Fibroblast of gingiva (primary cell): ENCODE results near the gene MED15.
"Not testable (repeated sequence)": the region's sequence is repeated elsewhere in the genome, so short reads cannot be mapped to it uniquely, and the experiment has no call there.

ENCODE experiments used
- DNase-seq: peaks from one replicate; pipeline ENCODE4 v3.0.0-alpha.2; 2011; ENCODE audit warnings: low read depth

The MED15 gene, protein sequence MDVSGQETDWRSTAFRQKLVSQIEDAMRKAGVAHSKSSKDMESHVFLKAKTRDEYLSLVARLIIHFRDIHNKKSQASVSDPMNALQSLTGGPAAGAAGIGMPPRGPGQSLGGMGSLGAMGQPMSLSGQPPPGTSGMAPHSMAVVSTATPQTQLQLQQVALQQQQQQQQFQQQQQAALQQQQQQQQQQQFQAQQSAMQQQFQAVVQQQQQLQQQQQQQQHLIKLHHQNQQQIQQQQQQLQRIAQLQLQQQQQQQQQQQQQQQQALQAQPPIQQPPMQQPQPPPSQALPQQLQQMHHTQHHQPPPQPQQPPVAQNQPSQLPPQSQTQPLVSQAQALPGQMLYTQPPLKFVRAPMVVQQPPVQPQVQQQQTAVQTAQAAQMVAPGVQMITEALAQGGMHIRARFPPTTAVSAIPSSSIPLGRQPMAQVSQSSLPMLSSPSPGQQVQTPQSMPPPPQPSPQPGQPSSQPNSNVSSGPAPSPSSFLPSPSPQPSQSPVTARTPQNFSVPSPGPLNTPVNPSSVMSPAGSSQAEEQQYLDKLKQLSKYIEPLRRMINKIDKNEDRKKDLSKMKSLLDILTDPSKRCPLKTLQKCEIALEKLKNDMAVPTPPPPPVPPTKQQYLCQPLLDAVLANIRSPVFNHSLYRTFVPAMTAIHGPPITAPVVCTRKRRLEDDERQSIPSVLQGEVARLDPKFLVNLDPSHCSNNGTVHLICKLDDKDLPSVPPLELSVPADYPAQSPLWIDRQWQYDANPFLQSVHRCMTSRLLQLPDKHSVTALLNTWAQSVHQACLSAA

DNA sequence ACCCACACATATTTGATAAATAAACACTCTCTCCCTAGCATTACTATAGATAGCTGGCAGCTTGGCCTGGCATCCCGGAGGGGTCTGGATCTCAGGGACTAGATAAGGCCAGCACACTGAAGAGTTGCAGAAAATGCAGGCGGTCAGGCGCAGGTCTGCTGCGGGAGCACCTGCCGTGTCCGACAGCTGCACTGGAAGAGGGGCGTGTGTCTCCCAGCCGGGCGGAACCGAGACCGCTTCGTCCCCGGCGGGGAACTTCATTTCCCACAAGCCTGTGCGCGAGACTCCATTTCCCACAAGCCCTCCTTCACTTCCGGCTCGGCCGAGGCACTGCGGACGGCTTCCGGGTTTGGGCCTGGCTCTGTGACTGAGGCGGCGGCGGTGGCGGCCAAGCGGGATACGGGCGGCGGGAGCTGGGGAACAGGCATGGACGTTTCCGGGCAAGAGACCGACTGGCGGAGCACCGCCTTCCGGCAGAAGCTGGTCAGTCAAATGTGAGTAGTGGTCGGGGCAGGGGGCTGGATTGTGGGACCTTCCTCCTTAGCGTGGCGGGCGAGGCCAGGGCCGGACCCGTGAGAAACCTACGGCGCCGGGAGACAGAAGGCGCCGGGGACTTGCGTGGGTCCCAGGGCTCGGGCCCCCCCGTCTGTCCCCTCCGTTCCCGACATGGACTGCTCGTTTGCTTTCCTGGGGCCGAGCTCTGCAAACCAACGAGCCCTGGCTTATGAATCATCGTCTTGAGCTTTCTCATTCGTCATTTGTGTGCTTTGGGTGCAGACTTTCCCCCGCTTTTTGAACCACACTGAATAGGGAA, at the start of gene MED15:
TSS of gene MED15 (plus strand) at position 358 of the 814 bp plus-strand sequence. CDS start at position 427, 69 bp downstream.
- peak; percentile 80 for DNase-seq

DNA sequence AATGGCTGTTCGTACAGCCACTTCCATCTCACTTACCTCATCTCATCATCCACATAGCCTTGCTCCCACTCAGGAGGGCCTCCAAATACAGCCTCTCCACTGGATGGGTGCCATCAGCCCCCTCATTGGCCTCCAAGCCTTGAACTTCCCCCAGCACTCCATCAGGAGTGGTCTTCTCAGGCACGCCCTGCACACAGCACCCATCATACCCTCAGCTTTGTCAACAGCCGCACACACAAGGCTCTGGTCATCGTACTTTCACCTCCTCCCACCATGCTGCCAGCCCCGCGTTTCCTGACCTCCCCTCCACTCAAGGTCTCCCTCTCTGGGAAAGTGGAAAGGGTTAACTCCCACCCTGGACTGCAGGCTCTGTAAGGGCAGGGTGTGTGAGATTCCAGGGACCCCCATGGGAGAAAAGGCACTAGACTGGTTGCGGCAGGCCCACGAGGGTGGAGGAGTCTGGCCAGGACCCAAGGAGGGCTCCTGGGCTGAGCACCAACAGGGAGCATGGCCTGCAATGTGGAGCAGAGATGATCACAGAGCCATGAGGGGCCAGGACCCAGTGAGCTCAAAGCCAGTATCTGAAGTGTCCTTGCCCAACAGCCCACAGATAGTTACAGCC, 48.8 kb upstream of the MED15 start:
- no peak for DNase-seq

DNA sequence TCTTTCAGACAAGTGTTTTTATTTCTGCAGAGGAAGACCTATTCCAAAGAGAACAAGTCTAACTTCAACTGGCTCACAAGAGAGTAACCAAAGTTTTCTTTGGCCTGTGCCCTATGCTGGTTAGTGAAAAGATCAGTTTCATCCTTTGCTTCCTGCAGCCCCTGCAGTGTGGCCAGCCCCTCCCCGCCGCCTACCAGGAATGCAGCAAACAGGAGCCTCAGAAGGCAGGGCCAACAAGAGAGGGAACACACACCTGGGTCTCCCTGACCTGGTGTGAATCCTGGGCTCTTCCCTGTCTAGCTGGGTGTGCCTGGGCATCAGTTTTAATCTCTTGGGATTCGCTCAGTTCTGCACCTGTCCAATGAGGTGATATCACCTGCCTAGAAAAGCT, 48.3 kb upstream of the MED15 start:
- DNase-seq: no peak

DNA sequence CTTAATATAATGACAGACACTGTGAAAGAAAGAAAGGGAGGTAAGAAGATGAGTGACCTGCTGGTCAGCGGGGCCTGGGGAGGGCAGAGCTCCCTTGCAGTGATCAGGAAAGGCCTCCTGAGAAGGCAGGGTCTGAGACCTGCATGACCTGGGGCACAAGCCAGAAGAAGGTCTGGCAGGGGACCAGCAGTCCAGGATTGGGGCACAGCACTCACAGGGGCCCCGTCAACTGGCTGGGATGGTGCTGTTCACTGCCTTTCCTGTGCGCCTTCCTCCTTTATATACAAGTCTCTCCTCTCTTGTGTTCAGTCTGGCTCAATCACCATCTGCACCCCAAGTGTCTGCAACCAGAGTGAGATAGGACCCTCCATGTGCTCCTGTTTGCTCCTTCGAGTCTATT, 47.5 kb upstream of the MED15 start:
- no peak for DNase-seq

DNA sequence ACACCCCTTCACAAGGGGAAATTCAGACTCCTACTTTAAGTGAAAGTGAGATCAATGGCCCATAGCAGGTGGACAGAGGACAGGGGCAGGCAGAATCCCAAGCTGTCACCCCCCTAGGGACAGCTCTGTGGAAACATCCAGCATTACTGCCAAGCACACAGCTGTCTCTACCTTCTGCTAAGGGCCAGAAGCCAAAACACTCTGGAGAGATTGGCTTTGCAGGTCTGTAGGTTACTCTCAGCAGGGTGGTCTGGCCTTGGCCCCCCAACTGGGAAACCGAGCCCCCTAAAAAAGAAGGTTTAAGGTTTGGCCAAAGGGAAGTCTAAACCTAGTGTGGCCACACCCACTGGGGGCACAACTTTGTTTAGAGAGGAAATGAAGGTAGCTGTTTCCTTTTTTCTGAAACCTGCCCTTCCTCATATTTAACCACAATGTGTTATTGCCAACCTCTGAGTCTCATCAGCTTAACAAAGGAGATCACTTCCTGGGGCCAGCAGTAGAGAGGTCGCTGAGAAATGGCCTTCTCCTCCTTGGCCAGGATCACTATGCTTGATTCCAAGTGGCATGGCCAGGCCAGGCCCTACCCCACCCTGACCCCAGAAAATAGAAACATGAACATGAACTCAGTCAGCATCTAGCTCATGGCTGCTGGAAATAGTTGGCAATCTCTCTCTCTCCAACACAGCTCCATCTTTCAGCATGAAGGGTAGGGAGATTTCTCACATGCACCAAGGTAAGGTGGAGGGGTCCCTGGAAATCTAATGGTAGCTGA, 43.9 kb upstream of the MED15 start:
- DNase-seq: no peak

DNA sequence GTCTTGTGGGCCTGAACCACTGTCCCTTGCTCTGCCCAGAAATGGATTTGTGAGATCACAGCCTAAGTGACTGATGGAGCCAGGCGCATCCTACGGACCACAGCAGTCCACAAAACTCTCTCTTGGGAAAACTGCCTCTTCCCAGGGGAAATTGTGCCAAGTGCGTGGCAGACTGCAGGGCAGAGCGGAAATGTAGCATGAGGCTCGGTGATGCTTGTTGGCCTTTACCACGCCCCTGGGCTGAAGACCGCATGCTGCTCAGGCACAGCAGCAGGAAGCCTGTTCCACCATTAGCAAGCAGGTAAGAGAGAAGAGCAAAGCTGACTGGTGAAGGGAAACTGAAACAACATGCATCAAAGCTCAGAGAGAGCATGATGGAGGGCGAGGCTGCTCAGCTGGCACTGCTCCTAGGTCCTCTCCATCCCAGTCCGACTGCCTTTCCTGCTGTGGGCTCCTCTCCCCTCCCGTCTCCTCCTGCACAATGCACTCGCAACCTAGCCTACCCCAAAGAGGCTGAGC, 43.3 kb upstream of the MED15 start:
- no peak for DNase-seq

DNA sequence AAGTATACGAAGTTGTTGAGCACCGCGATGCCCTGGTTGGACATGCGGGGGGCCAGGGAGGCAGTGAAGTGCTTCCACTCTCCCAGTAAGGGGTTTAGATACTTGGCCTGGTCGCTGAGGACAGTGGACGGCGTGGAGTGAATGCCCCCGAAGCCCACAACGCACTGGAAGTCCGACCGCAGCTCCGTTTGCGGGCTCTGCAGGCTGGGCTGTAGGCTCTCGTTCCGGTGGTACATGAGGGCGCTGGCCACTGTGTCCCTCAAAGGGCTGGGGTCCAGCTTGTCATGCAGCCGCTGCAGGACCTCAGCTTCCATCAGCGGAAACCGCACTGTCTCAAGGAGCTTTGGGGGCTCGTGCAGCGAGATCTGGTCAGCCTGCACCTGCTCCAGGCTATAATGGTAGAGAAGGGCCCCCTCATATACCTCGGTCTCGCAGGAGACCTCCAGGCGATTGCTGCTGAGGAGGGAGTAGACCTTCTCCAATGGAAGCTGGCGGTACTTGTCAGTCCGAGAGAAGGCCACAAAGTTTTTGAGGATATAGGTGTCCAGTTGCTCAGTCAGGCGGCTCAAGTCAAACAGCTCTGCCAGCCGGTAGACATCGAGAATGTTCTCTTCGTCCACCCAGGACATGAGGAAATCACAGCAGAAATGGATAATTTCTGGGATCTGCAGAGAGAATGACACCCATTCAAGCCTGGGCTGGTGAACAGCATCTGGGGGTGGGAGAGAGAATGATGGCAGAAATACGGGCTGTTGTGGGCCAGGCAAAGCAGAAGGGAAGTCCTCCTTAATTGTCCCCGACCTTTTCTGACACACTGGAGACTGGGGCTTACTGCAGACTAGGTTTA, 42.3 kb upstream of the MED15 start:
- DNase-seq: no peak

DNA sequence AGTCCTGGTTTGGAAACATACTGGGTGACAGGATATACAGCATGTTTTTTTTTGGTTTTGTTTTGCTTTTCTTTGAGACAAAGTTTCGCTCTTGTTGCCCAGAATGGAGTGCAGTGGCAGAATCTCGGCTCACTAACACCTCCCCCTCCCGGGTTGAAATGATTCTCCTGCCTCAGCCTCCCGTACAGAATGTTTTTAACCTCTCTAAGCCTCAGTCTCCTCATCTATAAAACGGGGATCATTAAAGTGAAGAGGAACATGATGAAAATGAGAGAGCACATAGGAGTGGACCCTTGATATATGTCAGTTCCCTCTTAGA, 41.7 kb upstream of the MED15 start:
- DNase-seq: no peak

DNA sequence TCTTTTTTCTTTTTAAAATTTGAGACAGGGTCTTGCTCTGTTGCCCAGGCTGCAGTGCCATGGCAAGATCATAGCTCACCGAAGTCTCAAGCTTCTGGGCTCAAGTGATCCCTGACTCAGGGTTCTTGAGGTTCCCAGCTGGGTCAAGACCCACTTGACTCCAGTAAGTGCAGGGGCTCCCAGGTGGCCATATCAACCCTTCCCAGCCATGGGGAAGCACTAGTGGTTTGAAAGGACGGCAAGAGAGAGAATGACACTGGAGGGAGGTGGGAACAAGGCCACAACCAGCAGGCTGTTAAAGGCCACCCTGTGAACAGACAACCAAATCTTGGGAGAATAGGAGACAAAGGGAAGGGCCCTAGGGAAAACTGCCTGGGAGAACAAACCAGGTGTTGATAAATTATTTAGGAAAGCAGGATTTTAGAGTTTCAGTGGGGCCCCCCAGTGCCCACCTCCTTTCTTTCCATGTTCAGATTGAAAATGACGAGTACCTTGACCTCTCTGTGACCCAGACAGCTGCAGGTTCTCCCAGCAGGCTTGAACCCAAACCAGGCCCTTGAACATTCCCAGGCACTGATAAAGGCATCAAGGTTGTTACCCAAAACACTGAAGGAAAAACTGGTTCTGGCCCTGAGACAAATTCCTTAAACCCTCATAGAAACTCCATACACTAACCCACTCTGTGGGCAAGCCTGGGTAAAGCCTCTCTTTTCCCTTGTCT, 40.6 kb upstream of the MED15 start:
- DNase-seq: no peak

DNA sequence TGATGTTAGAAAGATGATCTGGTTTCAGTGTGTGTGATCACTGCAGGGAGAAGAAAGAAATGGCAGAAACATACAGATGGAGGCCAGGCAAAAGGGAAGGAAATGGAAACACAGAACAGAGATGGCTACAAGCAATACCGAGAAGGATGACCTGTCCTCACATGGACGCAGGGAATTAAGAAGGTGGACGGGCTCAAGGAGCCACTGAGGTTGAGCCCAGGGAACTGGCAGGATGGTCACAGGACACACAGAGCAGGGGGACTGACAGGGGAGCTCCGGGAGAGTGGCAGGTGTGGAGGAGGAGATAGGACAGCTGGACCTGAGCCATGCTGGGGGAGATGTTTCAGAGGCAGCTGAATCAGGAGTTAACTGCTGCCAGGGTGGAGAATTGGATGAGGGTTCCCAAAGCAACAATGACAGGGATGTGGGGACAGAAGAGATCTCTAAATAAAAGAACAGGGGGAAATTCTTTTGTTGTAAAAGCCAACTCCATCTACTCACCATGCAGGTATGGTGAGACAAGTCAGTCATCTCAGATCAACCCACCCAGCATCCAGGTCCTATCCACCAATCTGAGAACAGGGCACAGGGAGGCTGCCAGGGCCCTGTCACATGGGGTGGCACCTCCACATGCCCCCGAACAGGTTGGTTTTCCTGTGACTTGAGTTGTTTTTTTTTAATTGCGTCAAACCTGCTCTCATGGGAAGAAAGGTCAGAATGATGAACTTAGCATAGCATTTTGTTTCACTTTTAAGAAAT, 38.1 kb upstream of the MED15 start:
- no peak for DNase-seq

DNA sequence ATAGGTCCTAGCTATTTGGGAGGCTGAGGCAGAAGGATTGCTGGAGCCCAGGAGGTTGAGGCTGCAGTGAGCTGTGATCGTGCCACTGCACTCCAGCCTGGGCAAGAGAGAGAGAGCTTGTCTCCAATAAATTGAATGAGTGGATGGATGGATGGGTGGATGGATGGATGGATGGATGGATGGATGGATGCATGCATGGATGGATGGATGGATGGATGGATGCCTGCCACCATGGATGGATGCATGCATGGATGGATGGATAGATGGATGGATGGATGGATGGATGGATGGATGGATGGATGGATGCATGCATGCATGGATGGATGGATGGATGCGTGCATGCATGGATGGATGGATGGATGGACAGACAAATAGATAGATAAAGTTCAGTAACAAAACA, 36.9 kb upstream of the MED15 start:
- not testable (repeated sequence) for DNase-seq

DNA sequence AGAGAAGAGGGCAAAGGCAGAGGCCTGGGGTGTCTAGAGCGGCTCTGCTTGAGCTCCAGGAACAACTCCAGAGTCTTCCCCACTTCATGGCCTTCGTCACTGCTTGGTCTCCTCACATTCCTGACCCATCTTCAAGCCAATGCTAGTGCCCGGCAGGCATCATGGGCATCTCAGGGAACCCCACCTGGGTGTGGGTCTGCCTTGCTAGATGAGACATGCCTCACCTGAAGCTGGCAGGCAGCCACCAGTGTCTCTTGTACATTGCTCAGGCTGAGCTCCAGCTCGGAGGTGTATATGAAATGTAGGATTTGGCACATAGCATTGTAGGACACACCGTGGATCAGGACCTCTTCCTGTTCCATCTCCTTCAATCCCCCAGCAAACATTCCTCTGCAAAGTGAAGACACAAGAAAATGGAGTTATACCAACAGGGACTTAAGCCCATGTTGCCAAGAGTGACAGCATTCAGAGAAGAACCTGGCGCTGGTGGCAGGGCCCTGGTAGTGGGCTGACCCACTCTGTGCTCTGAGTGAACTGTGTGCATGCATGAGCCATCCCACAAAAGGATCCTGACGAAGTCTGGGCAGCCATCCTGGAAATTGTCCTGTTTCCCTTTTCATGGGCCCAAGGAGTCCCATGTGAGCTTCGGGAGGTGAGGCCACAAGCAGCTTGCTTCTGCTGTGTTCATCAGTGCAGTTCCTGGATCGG, 36.1 kb upstream of the MED15 start:
- no peak for DNase-seq

DNA sequence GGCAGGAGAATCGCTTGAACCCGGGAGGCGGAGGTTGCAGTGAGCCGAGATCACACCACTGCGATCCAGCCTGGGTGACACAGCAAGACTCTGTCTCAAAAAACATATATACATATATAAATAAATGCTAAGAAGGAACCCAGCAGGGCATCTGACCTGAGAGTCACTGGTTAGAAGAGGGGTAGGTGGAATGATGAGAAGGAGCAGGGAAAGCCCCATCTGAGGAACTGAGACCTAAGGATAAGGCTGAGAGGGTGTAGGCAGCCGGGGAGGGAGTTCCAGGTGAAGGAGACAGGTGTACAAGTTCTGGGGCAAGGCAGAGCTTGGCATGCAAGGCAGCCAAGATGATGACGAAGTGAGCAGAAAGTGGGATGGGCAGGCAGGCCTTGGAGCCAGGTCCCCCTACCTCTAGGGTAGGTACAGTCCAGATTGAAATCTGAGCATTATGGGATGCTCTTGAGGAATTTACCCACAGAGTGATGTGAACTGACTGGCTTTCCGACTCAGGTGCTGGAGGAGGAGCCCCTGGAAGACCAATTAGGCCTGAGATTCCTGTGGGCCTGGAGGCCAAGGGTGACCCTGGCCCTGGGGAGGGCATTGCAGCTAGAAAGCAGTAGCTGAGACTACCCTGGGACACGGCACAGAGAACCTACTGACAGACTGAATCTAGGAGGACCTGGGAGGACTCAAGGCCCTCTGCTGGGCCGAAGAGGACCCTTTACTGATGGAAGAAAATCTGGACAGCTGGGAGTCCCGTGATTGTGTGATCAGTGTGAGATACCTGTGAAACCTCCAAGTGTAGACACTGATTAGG, 34.6 kb upstream of the MED15 start:
- DNase-seq: no peak

DNA sequence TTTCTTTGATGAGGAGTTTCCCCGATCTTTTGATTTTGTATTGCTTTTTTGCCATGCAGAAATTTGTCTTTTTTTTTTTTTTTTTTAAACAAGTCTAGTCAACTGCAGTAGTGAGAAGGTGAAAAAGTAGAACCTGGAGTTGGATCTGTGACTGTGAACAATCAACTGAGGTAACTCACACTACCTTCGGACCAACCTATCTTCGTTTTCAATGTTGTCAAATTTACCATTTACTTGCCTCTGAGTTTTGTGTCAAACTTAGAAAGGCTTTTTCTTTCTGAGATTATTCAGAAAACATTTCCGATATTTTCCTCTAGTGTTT, 32.3 kb upstream of the MED15 start:
- DNase-seq: no peak

DNA sequence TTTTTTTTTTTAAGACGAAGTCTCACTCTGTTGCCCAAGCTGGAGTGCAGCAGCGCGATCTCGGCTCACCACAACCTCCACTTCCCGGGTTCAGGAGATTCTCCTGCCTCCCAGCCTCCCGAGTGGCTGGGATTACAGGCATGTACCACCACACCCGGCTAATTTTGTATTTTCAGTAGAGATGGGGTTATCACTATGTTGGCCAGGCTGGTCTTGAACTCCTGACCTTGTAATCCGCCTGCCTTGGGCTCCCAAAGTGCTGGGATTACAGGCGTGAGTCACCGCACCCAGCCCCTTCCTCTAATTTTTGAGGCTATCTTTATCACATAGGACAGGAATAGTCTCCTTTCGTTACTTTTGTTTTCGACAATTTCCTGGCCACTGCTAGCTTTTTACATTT, 31.8 kb upstream of the MED15 start:
- not testable (repeated sequence) for DNase-seq

DNA sequence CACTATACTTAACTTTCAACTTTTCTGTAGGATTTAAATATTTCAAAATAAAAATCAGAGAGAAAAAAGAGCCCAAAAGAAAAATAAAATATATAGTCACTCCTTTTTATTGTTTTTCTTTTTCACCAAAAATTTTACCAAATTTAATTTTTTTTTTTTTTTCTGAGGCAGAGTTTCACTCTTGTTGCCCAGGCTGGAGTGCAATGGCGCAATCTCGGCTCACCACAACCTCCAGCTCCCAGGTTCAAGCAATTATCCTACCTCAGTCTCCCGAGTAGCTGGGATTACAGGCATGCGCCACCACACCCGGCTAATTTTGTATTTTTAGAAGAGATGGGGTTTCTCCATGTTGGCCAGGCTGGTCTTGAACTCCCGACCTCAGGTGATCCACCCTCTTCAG, 29.4 kb upstream of the MED15 start:
- DNase-seq: not testable (repeated sequence)

DNA sequence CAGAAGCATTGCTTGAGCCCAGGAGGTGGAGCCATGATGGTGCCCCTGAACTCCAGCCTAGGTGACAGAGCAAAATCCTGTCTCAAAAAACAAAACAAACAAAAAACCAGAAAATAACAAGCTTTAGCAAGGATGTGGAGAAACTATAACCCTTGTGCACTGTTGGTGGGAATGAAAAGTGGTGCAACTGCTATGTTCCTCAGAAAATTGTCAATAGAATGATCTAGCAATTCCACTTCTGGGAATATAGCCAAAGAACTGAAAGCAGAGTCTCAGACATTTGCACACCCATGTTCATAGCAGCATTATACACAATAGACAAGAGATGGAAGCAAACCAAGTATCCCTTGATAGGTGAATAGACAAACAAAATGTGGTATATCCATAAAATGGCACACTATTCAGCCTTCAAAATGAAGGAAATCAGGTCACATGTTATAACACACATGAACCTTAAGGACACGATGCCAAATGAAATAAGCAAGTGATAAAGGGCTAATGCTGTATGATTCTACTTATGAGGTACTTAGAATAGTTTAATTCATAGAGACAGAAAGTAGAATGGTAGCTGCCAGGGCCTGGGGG, 27.7 kb upstream of the MED15 start:
- DNase-seq: peak; percentile 40
